Fibroblast of skin of right quadriceps (primary cell): ENCODE measurements around the gene PWWP2B.
"Not testable (repeated sequence)": the region's sequence is repeated elsewhere in the genome, so short reads cannot be mapped to it uniquely, and the experiment has no call there.

Source experiments
- DNase-seq: peaks from one replicate; pipeline ENCODE4 v3.0.0-alpha.2; 2013

The PWWP2B gene

GRCh38 chr10:132420981-132421846 lies 24.2 kb downstream of the PWWP2B start:
- DNase-seq, result peak; percentile 60

- no peak for DNase-seq
Measured at GRCh38 chr10:132421847-132422751, 25.1 kb downstream of the PWWP2B start.

- peak; percentile 27 for DNase-seq
Measured at GRCh38 chr10:132422903-132423825, 26.2 kb downstream of the PWWP2B start.

GRCh38 chr10:132423966-132424861 lies 27.2 kb downstream of the PWWP2B start:
- DNase-seq, result no peak

GRCh38 chr10:132425029-132425756 lies 28.2 kb downstream of the PWWP2B start:
- DNase-seq, result no peak

- no peak for DNase-seq
Measured at GRCh38 chr10:132425757-132426155, 28.8 kb downstream of the PWWP2B start.

DNA sequence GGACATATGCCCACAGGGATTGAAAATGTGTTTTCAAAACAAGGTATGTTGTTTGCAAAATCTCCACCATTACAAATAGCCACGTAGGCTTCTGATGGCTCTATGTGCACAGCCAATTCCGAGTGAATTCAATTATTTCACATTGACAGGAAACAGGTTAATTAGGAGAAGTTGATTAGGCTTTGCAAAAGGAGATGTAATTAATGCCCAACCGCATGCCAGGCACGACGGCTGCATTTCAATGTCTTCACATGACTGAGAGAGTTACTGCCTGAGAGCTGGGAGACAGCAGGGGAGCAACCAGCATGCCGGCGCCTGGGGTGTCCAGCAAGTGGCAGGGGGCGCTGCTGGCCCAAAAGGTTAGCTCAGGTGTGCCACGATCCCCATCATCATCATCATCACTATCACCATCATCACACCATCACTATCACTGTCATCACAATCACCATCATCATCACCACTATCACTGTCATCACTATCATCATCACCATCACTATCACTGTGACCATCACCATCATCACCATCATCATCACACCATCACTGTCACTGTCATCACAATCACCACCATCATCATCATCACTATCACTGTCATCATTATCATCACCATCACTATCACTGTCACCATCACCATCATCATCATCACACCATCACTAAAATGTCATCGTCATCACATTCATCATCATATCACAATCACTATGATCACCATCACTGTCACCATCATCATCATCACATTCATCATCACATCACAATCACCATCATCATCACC lies 30.2 kb downstream of the PWWP2B start:
- DNase-seq, result no peak

- DNase-seq, result no peak
Measured at GRCh38 chr10:132427939-132428367, 31.0 kb downstream of the PWWP2B start.

- DNase-seq, result no peak
Measured at GRCh38 chr10:132428486-132428995, 31.5 kb downstream of the PWWP2B start.

- DNase-seq, result no peak
Measured at GRCh38 chr10:132429281-132430230, 32.6 kb downstream of the PWWP2B start.

DNA sequence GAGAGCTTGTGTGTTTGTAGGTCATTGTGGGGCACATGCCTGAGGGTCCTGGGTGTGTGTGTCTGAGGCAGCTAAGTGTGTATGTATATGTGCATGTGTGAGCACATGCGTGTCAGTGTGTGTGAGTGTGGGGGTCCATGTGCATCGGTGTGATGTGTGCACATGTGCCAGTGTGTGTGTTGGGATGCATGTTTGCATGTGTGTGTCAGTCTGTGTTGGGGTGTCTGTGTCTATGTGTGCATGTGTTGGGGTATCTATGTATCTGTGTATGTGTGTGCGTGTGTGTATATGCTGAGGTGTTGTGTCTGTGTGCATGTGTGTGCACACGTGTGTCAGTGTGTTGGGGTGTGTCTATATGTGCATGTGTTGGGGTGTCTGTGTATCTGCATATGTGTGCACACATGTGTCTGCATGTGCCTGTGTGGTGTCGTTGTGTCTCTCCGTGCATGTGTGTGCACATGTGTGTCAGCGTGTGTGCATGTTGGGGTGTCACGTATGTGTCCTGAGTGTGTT lies 33.3 kb downstream of the PWWP2B start:
- no peak for DNase-seq

DNA sequence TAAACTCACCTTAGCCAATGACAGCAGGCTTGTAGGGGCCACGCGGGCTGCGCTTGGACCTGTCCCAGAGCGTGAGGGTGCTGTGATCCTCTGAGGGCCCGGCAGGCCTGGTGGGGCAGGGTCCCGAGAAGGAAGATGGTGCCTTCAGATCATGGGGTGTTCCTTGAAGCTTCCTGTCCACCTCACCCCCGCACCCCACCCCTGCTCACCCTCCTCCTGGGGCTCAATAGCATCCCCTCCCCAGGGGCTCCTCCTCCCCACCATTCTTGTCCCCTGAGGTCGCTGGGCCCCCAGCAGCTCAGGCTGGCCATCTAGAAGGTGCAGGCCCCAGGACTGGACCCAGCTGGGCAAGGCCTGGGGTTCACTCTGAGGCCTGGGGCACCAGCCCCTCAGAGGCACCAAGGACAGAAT lies 33.9 kb downstream of the PWWP2B start:
- DNase-seq, result no peak

- DNase-seq, result no peak
Measured at GRCh38 chr10:132431537-132432175, 34.7 kb downstream of the PWWP2B start.

- no peak for DNase-seq
Measured at GRCh38 chr10:132432176-132432540, 35.2 kb downstream of the PWWP2B start.

DNA sequence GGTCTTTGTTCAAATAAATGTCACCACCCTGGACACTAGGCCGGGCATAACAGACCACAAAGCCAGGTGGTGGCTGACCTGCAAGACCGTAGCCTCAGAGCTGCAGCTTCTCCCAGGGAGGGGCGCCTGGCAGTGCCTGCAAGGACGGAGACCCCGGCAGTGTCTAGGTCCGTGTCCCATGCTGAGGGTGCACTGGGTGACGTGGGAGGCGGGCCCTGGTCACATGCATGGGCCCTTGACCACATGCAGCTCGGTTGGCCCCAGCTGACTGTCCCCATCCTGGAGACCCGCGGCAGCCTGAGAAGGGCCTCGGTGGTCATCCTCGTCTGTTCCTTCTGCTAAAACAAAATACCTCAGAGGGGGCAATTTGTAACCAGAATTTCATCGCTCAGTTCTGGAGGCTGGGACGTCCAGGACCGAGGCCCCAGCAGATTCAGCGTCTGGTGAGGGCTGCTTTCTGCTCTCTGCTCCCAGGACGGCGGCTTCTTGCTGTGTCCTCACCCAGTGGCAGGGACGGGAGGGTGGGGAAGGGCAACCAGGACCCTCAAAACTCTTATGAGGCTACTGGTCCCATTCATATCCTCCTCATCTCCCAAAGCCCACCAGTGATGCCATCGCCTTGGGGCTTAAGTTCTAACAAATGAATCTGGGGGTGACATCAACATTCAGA lies 36.8 kb downstream of the PWWP2B start:
- no peak for DNase-seq

DNA sequence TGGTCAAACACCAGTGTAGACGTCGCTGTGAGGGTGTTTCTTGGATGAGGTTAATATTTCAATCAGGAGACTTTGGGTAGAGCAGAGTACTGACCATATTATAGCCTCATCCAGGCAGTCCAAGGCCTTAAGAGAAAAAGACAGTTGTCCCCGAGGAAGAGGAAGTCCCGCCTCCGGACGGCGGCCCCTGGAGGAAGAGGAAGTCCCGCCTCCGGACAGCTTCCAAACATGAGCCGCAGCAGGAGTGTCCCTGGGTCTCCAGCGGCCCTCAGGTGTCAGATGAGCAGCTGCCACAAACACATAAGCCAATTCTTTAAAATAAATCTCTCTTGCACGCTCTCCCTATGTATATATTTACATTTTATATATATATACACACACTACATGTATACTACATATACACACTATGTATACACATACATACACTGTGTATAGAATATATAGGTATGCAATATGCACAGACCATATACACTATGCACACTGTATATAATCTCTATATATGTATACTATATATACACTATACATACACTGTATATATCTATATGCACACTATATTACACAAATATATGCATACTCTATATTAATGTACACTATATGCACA lies 37.5 kb downstream of the PWWP2B start:
- no peak for DNase-seq

DNA sequence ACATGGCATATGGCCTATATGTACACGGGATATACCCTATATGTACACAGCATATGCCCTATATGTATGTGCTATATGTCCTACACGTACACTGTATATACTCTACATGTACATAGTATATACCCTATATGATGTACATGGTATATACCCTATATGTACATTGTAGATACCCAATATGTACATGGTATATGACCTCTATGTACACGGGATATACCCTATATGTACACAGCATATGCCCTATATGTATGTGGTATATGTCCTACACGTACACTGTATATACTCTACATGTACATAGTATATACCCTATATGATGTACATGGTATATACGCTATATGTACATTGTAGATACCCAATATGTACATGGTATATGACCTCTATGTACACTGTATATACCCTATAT lies 38.3 kb downstream of the PWWP2B start:
- DNase-seq, result not testable (repeated sequence)
